CD4-positive, alpha-beta T cell treated with Interferon gamma for 1 hour (primary cell): ENCODE results near the gene SLC7A14.

Source experiments
- DNase-seq: peaks from one replicate; pipeline ENCODE4 v3.0.0-alpha.2; 2020

Gene SLC7A14

GRCh38 chr3:170465955-170466354, 119.9 kb downstream of the SLC7A14 start:
- no peak for DNase-seq

DNA sequence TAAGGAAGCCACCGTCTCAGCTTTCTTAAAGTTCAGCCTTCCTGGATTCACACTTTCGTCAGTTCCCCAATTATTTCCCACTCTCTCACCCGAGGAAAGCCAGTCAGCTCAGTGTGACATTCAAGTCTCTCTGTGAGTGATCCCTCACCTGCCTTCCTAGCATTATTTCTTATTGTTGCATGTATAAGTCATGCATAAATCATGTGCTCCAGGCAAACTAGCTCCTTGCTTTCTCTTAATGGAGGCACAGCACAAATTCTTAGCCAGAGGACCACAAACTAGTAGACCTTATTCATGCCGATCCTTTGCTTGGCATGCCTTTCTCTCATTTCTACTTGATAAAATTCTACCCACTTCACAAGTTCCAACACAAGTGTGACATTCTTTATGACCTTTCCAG, 122.9 kb downstream of the SLC7A14 start:
- no peak for DNase-seq

DNA sequence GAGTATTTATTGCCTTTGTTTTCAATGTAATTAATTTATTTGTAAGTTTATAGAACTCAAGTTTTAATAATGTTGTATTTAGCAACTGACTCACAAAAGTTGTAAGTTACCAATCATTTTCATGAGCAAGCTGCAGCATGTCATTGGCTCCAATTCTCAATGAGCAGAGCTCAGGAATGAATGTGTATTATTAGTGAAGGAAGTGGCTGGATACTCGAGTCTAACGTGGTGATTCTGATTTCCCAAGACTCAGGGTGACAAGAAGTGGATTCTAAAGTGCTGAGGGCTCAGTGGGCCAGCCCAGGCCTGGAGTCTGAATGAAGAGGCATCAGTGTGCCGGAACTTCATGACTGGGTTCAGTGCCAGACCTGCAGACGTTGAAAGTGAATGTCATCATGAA, 127.6 kb downstream of the SLC7A14 start:
- no peak for DNase-seq

DNA sequence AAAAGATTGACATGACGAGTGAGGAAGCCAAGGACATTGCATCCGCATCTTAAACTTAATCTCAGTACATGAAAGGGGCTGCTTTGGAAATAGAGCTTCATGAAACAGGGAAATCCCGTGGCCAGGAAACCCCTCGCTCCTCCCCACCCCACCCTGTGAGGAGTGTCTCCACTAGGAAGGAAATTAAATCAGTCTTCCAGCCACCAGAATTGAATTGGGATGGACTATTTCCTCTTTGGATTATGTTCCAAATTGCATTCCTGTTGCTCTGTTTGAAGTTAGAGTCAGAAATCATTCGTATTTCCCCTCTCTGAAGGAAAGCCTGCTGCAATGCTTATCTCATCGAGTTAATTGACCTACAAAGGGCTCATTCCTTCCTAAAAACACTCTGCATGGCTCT, 131.4 kb downstream of the SLC7A14 start:
- no peak for DNase-seq

DNA sequence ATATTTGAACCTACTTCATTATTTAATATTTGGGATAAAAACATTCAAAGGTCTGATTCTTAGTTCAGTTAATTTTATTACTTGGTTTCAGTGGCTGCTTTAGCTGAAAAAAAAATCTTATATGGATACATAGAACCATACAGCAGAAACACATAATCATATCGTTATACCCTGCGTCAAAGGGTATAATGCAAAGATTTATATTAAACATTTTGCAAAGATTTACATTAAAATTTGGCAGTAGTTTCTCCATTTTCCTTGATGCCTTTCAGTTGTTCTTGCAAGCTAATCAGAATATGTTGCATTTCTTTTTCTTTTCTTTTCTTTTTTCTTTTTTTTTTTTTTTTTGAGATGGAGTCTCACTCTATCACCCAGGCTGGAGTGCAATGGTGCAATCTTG, 135.8 kb downstream of the SLC7A14 start:
- no peak for DNase-seq

DNA sequence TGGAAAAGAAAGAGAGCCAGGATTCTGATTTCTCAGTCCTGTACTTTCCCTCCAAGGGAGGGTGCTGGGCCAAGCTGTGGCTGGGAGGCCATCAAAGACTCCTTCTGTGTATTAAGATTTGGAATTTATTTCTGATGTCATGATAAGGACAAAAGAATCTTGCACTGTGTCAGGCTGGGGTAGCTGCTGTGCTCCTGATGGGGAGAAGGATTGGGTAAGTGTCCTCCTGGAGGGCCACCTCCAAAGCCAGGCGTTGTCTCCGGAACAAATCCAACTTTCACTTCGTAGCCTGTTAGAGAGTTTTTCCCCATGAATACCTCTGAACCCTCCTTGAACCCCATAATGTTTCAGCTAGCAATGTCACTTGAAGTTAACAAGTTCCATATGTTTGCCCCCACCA, 137.3 kb downstream of the SLC7A14 start:
- DNase-seq = no peak

DNA sequence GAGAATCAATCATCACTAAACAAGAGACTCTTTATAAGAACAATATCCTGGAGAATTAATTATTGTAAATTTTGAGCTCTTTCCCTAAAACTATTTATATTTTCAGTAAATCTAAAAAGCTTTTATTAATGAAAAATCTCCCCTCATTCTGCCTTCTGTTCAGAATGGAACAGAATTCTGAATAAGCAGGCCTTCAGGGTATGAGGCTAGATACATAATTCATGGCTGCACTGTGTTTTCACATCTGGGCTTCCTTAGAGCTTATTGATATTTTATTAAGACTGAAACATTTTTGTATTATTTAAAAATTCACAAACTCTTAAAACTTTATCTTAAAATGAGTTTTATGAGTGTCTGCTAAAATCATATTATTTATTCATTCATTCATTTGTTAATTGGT, 142.4 kb downstream of the SLC7A14 start:
- DNase-seq = no peak

GRCh38 chr3:170442947-170443346, 142.9 kb downstream of the SLC7A14 start:
- no peak for DNase-seq

GRCh38 chr3:170441412-170441811, 144.5 kb downstream of the SLC7A14 start:
- DNase-seq = no peak

DNA sequence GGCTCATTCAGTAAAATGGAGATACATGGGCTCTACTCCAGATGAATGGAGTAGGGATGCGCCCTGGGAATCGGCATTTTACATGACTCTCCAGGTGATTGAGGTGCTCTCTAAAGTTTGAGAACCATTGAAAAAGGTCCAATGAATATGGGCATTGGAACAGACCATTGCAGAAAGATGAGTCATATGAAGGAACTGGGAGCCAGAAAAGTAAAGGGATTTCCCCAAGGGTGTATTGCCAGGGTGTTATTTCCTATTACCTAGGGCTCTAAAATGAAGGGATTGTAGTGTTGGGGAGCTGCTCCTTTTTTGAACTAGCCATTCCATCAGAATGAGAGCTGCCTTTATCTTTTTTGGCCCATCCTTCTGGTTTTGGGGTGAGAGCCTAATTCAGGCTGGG, 145.5 kb downstream of the SLC7A14 start:
- DNase-seq = no peak

- DNase-seq = no peak
Measured at GRCh38 chr3:170438836-170439235, 147.0 kb downstream of the SLC7A14 start.

DNA sequence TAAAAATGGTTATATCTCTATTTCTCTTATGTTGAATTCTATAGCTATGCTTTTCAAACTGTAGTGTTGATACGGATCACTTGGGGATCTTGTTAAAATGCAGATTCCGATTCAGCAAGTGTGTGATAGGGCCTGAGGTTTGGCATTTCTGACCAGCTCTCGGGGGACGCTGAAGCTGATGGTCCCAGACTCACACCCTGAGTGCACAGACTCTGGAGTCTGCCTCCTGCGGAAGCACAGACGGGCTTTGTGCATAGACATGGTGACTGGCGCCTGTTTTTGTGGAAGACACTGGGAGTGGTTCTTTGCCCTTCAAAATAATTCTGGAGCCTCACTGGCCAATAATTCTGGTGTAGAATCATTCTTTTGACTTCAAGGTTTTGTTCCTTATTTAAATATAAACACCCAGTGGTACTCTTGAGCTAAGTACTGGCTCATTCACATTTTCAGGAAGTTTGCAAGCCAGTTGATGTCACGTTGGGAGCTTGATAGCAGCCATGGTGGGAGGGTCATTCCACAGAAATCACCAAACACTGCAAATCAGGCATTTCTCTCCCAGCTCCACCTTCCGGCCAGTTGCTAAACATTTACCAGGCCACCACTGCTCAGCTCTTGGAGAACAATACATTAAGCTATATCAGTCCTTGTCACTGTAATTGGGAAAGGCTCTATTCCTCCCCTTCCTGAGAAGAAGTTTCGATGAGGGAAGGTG, 148.0 kb downstream of the SLC7A14 start:
- DNase-seq = no peak

GRCh38 chr3:170437176-170437575, 148.7 kb downstream of the SLC7A14 start:
- no peak for DNase-seq

DNA sequence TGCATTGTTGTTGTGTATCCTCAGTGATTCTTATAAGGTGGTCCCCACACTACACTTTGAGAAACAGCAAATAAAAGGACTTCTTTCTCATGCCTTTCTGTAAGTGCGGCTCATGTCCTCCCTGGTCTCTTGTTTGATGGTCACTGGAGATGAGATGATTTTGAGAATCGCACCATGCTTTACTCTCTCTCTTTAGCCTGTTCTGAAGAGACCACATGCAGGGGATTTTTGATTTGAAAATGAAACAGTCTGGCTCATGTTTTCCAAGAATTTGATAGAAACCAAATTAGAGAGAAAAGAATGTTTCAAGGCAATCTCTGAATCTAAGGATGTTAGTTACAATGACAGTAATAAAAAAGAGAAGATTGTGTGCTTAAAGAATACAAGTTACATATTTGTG, 149.2 kb downstream of the SLC7A14 start:
- no peak for DNase-seq

GRCh38 chr3:170432416-170432815, 153.5 kb downstream of the SLC7A14 start:
- DNase-seq = no peak

- no peak for DNase-seq
Measured at GRCh38 chr3:170431054-170431453, 154.8 kb downstream of the SLC7A14 start.

GRCh38 chr3:170429050-170429449, 156.8 kb downstream of the SLC7A14 start:
- DNase-seq = no peak

- no peak for DNase-seq
Measured at GRCh38 chr3:170428095-170428494, 157.8 kb downstream of the SLC7A14 start.

DNA sequence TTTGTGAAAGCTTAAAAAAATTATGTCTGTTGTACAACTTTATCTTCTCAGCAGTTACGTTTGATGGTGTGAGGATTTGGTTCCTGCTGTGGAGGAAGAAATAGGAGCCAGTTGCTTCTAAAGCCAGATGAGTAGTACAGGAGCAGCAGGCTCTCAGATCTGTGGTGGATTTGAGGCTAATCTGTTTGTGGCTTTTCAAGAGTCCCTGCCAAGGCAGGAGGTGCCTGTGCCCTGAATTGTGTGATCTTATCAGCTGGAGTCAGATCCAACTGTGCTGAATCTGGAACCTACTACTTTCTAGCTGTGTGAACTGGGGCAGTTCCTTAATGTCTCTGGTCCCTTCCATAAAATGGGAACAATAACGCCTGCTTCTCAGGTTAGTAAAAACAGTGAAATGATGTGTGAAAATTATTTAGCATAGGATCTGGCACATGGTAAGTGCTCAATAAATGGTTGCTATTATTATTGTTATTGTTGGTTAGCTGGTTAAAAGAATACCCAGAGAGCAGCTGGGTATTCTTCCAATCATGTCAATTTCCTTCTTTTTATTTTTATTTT, 159.6 kb downstream of the SLC7A14 start:
- no peak for DNase-seq

DNA sequence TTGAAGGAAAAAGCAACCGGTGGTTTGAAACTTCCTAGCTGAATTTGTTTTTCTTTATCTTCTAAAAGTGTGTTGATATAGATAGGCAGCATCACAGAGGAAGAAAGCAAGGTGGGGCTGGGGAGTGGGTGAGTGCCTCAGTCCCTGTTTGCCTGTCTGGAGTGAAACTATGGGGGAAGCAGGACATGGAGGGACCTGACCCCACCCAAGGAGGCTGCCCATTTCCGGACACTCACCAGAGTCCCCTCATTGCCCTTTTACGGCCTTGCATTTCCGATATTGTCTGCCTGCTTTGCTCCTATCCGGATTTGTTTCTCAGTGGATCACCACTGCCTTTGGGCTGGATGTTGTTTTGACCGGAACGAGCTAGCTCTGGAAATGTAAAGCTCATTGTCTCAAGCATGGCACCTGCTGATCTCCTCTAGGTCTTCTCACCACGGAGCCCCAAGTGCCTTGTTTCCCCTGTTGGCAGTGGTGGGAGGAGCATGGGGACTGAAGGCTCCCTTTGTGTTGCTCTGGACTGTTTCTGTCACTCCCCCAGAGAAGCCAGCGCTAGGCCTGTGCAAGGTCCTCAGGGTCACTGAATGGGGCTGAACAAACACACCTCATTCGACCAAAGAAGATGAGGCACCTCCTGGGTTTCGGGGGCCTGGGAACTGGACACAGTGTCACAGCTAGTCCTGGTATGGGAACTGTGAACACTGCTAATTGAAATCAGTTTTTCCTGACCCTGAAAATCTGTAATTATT, 160.2 kb downstream of the SLC7A14 start:
- no peak for DNase-seq

- DNase-seq = no peak
Measured at GRCh38 chr3:170424879-170425278, 161.0 kb downstream of the SLC7A14 start.

- DNase-seq = no peak
Measured at GRCh38 chr3:170423001-170423615, 162.8 kb downstream of the SLC7A14 start.

- DNase-seq = no peak
Measured at GRCh38 chr3:170421758-170422157, 164.1 kb downstream of the SLC7A14 start.

GRCh38 chr3:170421111-170421641, 164.7 kb downstream of the SLC7A14 start:
- no peak for DNase-seq
